ENCODE results near the gene ANKS1A.

DNA sequence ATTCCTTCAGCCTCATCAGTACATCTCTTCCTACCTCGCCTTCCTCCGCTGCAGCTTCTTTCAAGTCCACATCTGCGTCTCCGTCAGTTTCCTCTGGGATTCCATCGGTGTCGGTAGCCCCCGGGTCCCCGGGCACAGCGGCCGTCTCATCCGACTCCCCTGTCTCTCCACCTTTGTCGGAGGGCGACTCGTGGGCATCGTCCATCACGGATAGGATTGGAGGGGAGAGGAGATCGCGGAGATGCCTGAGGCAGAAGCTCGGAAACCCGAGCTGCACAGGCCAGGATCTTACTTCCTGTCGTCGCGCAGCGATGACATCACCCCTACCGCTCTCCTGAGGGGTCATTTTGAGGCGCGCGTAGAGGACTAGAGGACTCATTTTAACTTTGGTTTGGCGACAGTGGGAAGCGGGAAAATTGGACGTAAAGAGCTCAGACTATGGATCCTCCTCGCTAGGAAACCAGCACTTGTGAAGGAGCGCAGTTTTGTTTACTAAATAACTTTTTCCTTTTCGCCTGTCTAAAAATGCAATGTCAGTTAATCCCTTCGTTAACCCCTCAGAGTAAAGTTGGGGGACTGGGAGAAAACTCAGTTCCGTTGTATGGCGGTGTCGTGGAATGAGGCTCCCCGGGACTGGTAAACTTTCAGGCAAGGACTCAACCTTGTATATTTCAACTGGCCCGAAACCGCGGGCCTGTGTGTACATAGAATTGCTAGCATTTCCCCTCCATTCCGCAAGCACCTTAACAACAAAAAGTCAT, 1.1 kb upstream of the ANKS1A start, which contains the start of gene TAF11:
- TF ChIP-seq GATA2 (IDR thresholded peaks at IDR 0.05; ENCODE audit: low read depth, low read length): no peak
- no peak for TF ChIP-seq GATA3 (IDR thresholded peaks at IDR 0.05; ENCODE audit: low read depth, low read length)
